Thyroid gland (tissue), 4 donors: Measurements from ENCODE around the gene FRMD4B.

Experiments used
- CTCF ChIP-seq, 6 experiments: fragments of 200-600 bp in 3 of 6; fragments of 450-650 bp in 3 of 6; sonication (generic) in 3 of 6; IDR thresholded peaks; one replicate each; pipeline ENCODE4 v1.5.1; 2016 to 2019; ENCODE audit warnings: antibody characterized with exemption in 6 of 6, mild to moderate bottlenecking in 2 of 6, inconsistent platforms in 1 of 6, moderate library complexity in 1 of 6
- POLR2A ChIP-seq, 2 donors: fragments of 450-650 bp; IDR thresholded peaks; one replicate each; pipeline ENCODE4 v1.6.1; 2017; ENCODE audit warnings: antibody characterized with exemption in 2 of 2, mild to moderate bottlenecking in 2 of 2, moderate library complexity in 1 of 2

DNA sequence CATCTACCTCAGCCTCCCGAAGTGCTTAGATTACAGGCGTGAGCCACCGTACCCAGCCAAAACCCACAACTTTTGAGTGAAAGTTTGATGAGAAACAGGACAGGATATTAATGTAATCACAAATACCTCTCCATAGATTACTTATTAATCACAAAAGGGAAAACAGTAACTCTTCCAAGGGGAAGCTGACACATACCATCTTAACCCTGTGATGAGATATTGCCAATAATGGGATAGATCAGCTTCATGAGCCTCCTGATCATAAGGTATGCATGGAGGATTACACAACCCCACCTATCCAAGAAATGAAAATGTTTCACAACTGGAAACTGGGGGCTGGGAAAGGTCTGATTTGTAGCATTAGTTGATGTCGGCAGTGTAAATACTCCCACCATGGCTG lies 131.5 kb downstream of the FRMD4B start:
- TF ChIP-seq CTCF (IDR thresholded peaks at IDR 0.05) (no peak), POLR2A (IDR thresholded peaks at IDR 0.05) (no peak)
